GM13976 (cell line): ENCODE measurements around the gene SLC26A11.

ENCODE experiments used
- DNase-seq: peaks from one replicate; pipeline ENCODE4 v3.0.0; 2012; ENCODE audit warnings: low spot score
- in situ Hi-C: fragments of 300-500 bp; cut with MboI; formaldehyde crosslinking; loops from one replicate; pipeline ENCODE4 v1.12.0; 2022; ENCODE audit warnings: low sequenced_read_pairs, mixed read lengths, inconsistent platforms; ENCODE audit not compliant: unreplicated experiment
- TF ChIP-seq, protein P1 (sequence below): IDR thresholded peaks from 2 replicates; pipeline ENCODE4 v1.5.1; 2012; ENCODE audit warnings: borderline replicate concordance, mild to moderate bottlenecking; ENCODE audit not compliant: insufficient read depth; ENCODE audit errors: extremely low read depth, missing control alignments, control extremely low read depth

Gene SLC26A11

DNA sequence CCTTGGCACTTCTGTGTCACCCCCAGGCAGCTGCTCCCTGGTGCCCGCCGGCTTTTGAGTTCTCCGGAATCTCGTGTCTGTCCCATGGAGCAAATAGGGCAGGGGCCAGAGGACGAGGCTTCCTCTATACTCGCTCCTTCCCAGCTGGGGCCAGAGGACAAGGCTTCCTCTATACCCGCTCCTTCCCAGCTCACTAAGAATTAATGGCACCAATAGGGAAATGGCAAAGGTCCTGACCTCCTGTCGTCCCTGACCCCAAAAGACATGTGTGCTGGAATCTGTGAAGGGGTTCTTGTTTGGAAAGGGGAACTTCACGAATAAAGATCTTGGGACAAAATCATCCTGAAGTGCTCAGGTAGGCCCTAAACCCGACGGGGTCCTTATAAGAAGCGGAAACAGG, 7.7 kb upstream of the SLC26A11 start:
- in situ Hi-C loops: no loop called here
- no peak for DNase-seq
- TF ChIP-seq, protein P1, sequence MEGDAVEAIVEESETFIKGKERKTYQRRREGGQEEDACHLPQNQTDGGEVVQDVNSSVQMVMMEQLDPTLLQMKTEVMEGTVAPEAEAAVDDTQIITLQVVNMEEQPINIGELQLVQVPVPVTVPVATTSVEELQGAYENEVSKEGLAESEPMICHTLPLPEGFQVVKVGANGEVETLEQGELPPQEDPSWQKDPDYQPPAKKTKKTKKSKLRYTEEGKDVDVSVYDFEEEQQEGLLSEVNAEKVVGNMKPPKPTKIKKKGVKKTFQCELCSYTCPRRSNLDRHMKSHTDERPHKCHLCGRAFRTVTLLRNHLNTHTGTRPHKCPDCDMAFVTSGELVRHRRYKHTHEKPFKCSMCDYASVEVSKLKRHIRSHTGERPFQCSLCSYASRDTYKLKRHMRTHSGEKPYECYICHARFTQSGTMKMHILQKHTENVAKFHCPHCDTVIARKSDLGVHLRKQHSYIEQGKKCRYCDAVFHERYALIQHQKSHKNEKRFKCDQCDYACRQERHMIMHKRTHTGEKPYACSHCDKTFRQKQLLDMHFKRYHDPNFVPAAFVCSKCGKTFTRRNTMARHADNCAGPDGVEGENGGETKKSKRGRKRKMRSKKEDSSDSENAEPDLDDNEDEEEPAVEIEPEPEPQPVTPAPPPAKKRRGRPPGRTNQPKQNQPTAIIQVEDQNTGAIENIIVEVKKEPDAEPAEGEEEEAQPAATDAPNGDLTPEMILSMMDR: no peak

GRCh38 chr17:80212962-80213642, 7.1 kb upstream of the SLC26A11 start:
- no peak for DNase-seq
- in situ Hi-C loops: no loop called here
- TF ChIP-seq, protein P1: no peak

DNA sequence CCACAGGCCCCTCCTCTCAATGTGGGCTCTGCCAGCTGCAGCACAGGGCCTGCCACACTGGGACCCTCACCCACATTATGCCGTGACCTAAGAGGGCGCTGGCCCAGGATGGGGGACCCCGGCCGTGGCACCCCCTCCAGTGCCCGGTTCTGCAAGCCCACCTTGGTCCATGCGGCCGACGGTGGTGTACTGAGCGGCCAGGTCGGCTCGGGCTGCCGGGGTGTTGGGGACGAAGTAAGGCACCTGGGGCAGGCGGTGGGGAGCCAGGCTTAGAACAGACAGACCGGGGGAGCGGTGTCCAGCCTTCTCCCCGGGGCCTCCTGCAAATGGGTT, 6.6 kb upstream of the SLC26A11 start:
- TF ChIP-seq, protein P1: no peak
- no peak for DNase-seq
- in situ Hi-C loops: no loop called here

DNA sequence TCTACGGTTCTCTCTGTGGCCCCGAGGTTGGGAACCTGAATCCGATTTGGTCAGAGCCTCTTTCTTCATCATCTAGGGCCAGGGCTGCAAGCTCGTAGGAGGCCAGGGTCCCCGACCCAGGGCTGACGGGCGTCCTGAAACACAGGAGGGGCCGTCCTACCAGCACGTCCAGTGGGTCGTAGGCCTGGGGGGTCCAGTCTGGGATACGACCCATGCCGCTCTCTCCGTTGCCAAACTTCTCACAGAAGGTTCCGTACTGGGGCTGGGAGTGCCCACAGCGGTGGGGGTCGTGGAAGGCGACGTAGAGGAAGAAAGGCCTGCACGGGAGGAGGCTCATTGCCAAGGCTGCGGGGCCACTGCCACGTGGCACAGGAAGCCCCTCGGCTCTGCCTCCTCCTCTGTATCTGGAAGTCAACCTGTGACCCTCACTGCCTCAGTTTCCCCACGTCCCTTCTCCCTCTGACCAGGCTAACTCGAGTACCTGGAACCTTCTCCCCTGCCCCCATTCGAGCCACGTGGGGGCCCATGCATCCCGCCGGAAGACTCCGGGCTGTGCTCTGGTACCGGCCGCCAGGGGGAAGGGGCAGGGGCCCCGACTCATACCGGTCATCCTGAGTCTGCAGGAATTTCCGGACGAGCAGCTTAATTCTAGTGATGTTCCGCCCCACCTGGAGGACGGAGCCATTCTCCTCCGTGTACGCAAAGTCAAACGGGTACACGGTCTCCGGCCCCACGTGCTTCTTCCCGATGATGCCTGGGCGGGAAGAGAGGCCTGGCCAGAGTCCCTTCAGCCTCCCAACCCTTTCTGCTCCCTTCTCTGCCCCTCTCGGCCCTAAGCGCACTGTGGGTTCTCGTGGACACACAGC, 6.0 kb upstream of the SLC26A11 start:
- in situ Hi-C loops: no loop called here
- DNase-seq: no peak
- TF ChIP-seq, protein P1: no peak

DNA sequence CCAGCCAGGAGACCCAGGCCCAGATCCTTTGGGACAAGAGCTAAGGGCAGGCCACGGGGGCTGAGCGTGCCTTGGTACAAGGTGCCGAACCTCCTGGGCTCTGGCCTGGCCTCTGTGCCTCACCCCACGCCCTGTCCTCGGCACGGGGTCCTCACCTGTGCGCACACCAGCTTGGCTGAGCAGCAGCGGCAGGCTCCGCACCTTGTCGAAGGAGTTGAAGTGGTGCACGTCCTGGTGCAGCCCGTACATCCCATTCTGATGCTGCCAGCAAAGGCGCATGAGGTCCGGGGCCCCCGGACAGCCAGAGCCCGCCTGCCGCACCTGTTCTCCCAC, 5.4 kb upstream of the SLC26A11 start:
- no peak for DNase-seq
- TF ChIP-seq, protein P1: no peak
- in situ Hi-C loops: no loop called here

GRCh38 chr17:80216473-80217456, 3.5 kb upstream of the SLC26A11 start:
- no peak for DNase-seq
- TF ChIP-seq, protein P1: no peak
- in situ Hi-C loops: no loop called here
